Aorta (tissue), 4 donors: ENCODE measurements around the gene ERCC2. TPM values are rescaled to one million over a fixed set of nuclear protein-coding genes. Genes with fewer than 3 reads are reported as not detected.

Experiments
- polyA plus RNA-seq, 2 donors: library from polyadenylated mRNA; stranded (reverse); fragments of 200-250 nt; gene quantifications; one replicate each; pipeline ENCODE4 v1.2.3, GENCODE V29; 2013
- total RNA-seq, 2 donors: library from RNA; stranded (reverse); fragmentation: NEBNext Ultra II Directional; extraction: Animal tissue kit (Norgen Biotek cat#: 25700); gene quantifications; one replicate each; pipeline ENCODE4 v1.2.1, GENCODE V29; 2021
- donor health status: healthy with polysubstance abuse.
- donor health status: Bipolar disorder and iron deficiency.
- donor health status: DM: no; HTN: no; CAD: no.
- donor health status: DM: yes; HTN: yes; CAD: no.

The ERCC2 gene
- total and polyA plus RNA-seq, 4 donors, result 5.1 to 27.2 (median 12.7) TPM

Other genes with a start within 250 kb of the ERCC2 start
- gene NKPD1, start 209.6 kb downstream of the ERCC2 start, total RNA-seq, result not detected
- under 1 TPM in 1 of 2 donors, not detected in 1; 0.05 TPM for gene NKPD1, start 209.6 kb downstream of the ERCC2 start, polyA plus RNA-seq
- gene TRAPPC6A, start 192.3 kb downstream of the ERCC2 start, total RNA-seq, result 10 to 100 TPM in 1 of 2 donors, 1 to 10 TPM in 1; 9.5 to 13.6 TPM
- 10 to 100 TPM; 16.5 to 17.0 TPM for gene TRAPPC6A, start 192.3 kb downstream of the ERCC2 start, polyA plus RNA-seq
- 10 to 100 TPM in 1 of 2 donors, 1 to 10 TPM in 1; 7.5 to 12.2 TPM for gene BLOC1S3, start 191.8 kb downstream of the ERCC2 start, total RNA-seq
- gene BLOC1S3, start 191.8 kb downstream of the ERCC2 start, polyA plus RNA-seq, result 1 to 10 TPM; 2.9 to 5.3 TPM
- gene EXOC3L2, start 125.2 kb downstream of the ERCC2 start, total RNA-seq, result 10 to 100 TPM; 10.8 to 13.9 TPM
- gene EXOC3L2, start 125.2 kb downstream of the ERCC2 start, polyA plus RNA-seq, result under 1 TPM; 0.50 to 0.67 TPM
- 10 to 100 TPM; 40.3 to 40.4 TPM for gene MARK4, start 119.3 kb downstream of the ERCC2 start, total RNA-seq
- gene MARK4, start 119.3 kb downstream of the ERCC2 start, polyA plus RNA-seq, result 10 to 100 TPM in 1 of 2 donors, 1 to 10 TPM in 1; 6.0 to 15.7 TPM
- gene CKM, start 47.7 kb downstream of the ERCC2 start, total RNA-seq, result not detected
- gene CKM, start 47.7 kb downstream of the ERCC2 start, polyA plus RNA-seq, result 1 to 10 TPM; 1.2 to 6.4 TPM
- not detected for gene KLC3, start 29.8 kb downstream of the ERCC2 start, total RNA-seq
- not detected for gene KLC3, start 29.8 kb downstream of the ERCC2 start, polyA plus RNA-seq
- gene PPP1R13L, start 34.5 kb upstream of the ERCC2 start, total RNA-seq, result 10 to 100 TPM; 64.2 to 76.5 TPM
- 100 to 1,000 TPM in 1 of 2 donors, 10 to 100 TPM in 1; 11.1 to 153 TPM for gene PPP1R13L, start 34.5 kb upstream of the ERCC2 start, polyA plus RNA-seq
- 1 to 10 TPM; 3.5 to 3.9 TPM for gene POLR1G, start 36.1 kb upstream of the ERCC2 start, total RNA-seq
- 1 to 10 TPM; 1.9 to 3.6 TPM for gene POLR1G, start 36.1 kb upstream of the ERCC2 start, polyA plus RNA-seq
- 10 to 100 TPM; 61.4 to 69.9 TPM for gene ERCC1, start 53.3 kb upstream of the ERCC2 start, total RNA-seq
- gene ERCC1, start 53.3 kb upstream of the ERCC2 start, polyA plus RNA-seq, result 10 to 100 TPM; 44.5 to 81.7 TPM
- gene FOSB, start 97.4 kb upstream of the ERCC2 start, total RNA-seq, result 100 to 1,000 TPM in 1 of 2 donors, 1 to 10 TPM in 1; 3.1 to 754 TPM
- 100 to 1,000 TPM in 1 of 2 donors, 10 to 100 TPM in 1; 18.4 to 105 TPM for gene FOSB, start 97.4 kb upstream of the ERCC2 start, polyA plus RNA-seq
- gene RTN2, start 126.5 kb upstream of the ERCC2 start, total RNA-seq, result 10 to 100 TPM in 1 of 2 donors, 1 to 10 TPM in 1; 8.1 to 11.6 TPM
- gene RTN2, start 126.5 kb upstream of the ERCC2 start, polyA plus RNA-seq, result 10 to 100 TPM in 1 of 2 donors, 1 to 10 TPM in 1; 7.0 to 13.1 TPM
- gene PPM1N, start 127.9 kb upstream of the ERCC2 start, total RNA-seq, result 1 to 10 TPM in 1 of 2 donors, under 1 TPM in 1; 0.88 to 2.5 TPM
- gene PPM1N, start 127.9 kb upstream of the ERCC2 start, polyA plus RNA-seq, result under 1 TPM in 1 of 2 donors, not detected in 1; 0.67 TPM
- gene VASP, start 136.9 kb upstream of the ERCC2 start, total RNA-seq, result 100 to 1,000 TPM; 119 to 192 TPM
- gene VASP, start 136.9 kb upstream of the ERCC2 start, polyA plus RNA-seq, result 10 to 100 TPM; 56.0 to 63.2 TPM
- 1 to 10 TPM; 8.6 to 8.8 TPM for gene OPA3, start 214.2 kb upstream of the ERCC2 start, total RNA-seq
- gene OPA3, start 214.2 kb upstream of the ERCC2 start, polyA plus RNA-seq, result 1 to 10 TPM; 2.0 to 2.8 TPM
- gene GPR4, start 231.6 kb upstream of the ERCC2 start, total RNA-seq, result 10 to 100 TPM; 10.6 to 10.9 TPM
- gene GPR4, start 231.6 kb upstream of the ERCC2 start, polyA plus RNA-seq, result 1 to 10 TPM in 1 of 2 donors, under 1 TPM in 1; 0.63 to 1.2 TPM